Motor neuron (in vitro differentiated cells): ENCODE results near the gene UIMC1. TPM values are rescaled to one million over a fixed set of nuclear protein-coding genes. Genes with fewer than 3 reads are reported as not detected.

Experiments
- ATAC-seq, 8 experiments: fragments of 200-7000 bp; cut with Tn5 transposase; replicated peaks in 6 of 8; 2 replicates each; pipeline ENCODE4 v1.8.0; 2021; ENCODE audit warnings: mild to moderate bottlenecking in 8 of 8, moderate library complexity in 8 of 8
- H3K27ac ChIP-seq, 2 donors: fragments of 250-450 bp; sonication (Bioruptor Pico); 2 replicates each; pipeline ENCODE4 v1.9.0; 2021; ENCODE audit warnings: antibody characterized with exemption in 2 of 2, mild to moderate bottlenecking in 2 of 2, moderate library complexity in 1 of 2
- H3K4me1 ChIP-seq, 2 donors: fragments of 250-450 bp; sonication (Bioruptor Pico); replicated peaks in 1 of 2; 2 replicates each; pipeline ENCODE4 v1.6.1; 2021; ENCODE audit warnings: antibody characterized with exemption in 2 of 2, mild to moderate bottlenecking in 2 of 2, moderate library complexity in 1 of 2
- H3K4me3 ChIP-seq, 5 donors: fragments of 250-450 bp; sonication (Bioruptor Pico); 2 replicates each; pipeline ENCODE4 v1.9.0; 2021; ENCODE audit warnings: antibody characterized with exemption in 5 of 5, mild to moderate bottlenecking in 5 of 5, moderate library complexity in 4 of 5
- WGBS, 10 experiments: fragments of 450-650 bp; shearing (Covaris generic); methylation state at CpG; one replicate each; pipeline ENCODE4 v1.0.0; 2022; 5-methylcytosine and 5-hydroxymethylcytosine counted together
- in situ Hi-C, 9 experiments: fragments of 400-800 bp; cut with MboI; loops; one replicate each; pipeline ENCODE4 v1.15.0; 2021; ENCODE audit warnings: low sequenced_read_pairs in 9 of 9, low pct_unique_long_range_greater_than_20kb in 2 of 9; ENCODE audit not compliant: unreplicated experiment in 9 of 9
- total RNA-seq, 8 experiments: library from RNA; unstranded; fragments of 300-600 nt; gene quantifications; 2 replicates each; pipeline versions ENCODE4 v1.2.3 to v1.2.4, GENCODE V29; 2022

Gene UIMC1
- total RNA-seq, 8 experiments from 2014 or later = 28.4 to 47.1 (median 36.0) TPM

- Histone ChIP-seq H3K4me3 (no peak overlapping the region), H3K4me1 (peaks cover 21 to 27% of the 10 kb centered on the region in 2 donors), H3K27ac (no peak overlapping the region)
- WGBS, 10 experiments = 32 to 68% (median 49%) methylated on average over 1 to 6 of the region's 6 CpGs; no CpG with 5 or more reads in 6 of the 10 experiments
- in situ Hi-C loops = no loop called here
- peak in 2 of 8 experiments; percentile 76 to 77 for ATAC-seq
These were observed 124.0 kb downstream of the UIMC1 start for GRCh38 chr5:176882567-176882903.

GRCh38 chr5:176881816-176882566 is 124.6 kb downstream of the UIMC1 start:
- no peak overlapping the region for H3K27ac ChIP-seq
- in situ Hi-C loops = no loop called here
- 0 to 88% (median 72%) methylated on average over 1 to 13 of the region's 25 CpGs; no CpG with 5 or more reads in 4 of the 10 experiments for WGBS, 10 experiments
- H3K4me1 ChIP-seq = peaks cover 21 to 27% of the 10 kb centered on the region in 2 donors
- no peak for ATAC-seq
- H3K4me3 ChIP-seq = no peak overlapping the region

- Histone ChIP-seq H3K4me3 (no peak overlapping the region), H3K27ac (no peak overlapping the region), H3K4me1 (peaks cover 24 to 27% of the 10 kb centered on the region in 2 donors)
- in situ Hi-C loops = no loop called here
- 80 to 100% (median 98%) methylated on average over 1 to 5 of the region's 28 CpGs; no CpG with 5 or more reads in 6 of the 10 experiments for WGBS, 10 experiments
- ATAC-seq = no peak
These were observed 125.4 kb downstream of the UIMC1 start for GRCh38 chr5:176881021-176881749.

GRCh38 chr5:176880366-176881020 is 126.1 kb downstream of the UIMC1 start:
- Histone ChIP-seq H3K4me1 (peaks cover 31 to 34% of the 10 kb centered on the region in 2 donors), H3K4me3 (no peak overlapping the region), H3K27ac (no peak overlapping the region)
- WGBS, 10 experiments = 90% methylated on average over 4 of the region's 26 CpGs; no CpG with 5 or more reads in 9 of the 10 experiments
- ATAC-seq = peak in 1 of 8 experiments; percentile 9
- in situ Hi-C loops = no loop called here

- 36 to 100% (median 80%) methylated on average over 1 to 9 of the region's 23 CpGs; no CpG with 5 or more reads in 7 of the 10 experiments for WGBS, 10 experiments
- Histone ChIP-seq H3K4me1 (peaks cover 36 to 39% of the 10 kb centered on the region in 2 donors), H3K4me3 (no peak overlapping the region), H3K27ac (no peak overlapping the region)
- in situ Hi-C loops = no loop called here
- ATAC-seq = peak in 5 of 8 experiments; percentile 21 to 68 (median 38)
These were observed 126.8 kb downstream of the UIMC1 start for GRCh38 chr5:176879663-176880361.

- no peak for ATAC-seq
- Histone ChIP-seq H3K4me1 (peaks cover 31 to 34% of the 10 kb centered on the region in 2 donors), H3K27ac (no peak overlapping the region), H3K4me3 (no peak overlapping the region)
- WGBS, 10 experiments = 40 to 100% (median 63%) methylated on average over 1 to 4 of the region's 23 CpGs; no CpG with 5 or more reads in 6 of the 10 experiments
- in situ Hi-C loops = no loop called here
These were observed 127.5 kb downstream of the UIMC1 start for GRCh38 chr5:176878906-176879662.

GRCh38 chr5:176878463-176878862 is 128.1 kb downstream of the UIMC1 start:
- WGBS, 10 experiments = 60% methylated on average over 1 of the region's 12 CpGs; no CpG with 5 or more reads in 9 of the 10 experiments
- no peak for ATAC-seq
- Histone ChIP-seq H3K4me3 (no peak overlapping the region), H3K27ac (no peak overlapping the region), H3K4me1 (peaks cover 25 to 31% of the 10 kb centered on the region in 2 donors)
- in situ Hi-C loops = no loop called here

GRCh38 chr5:176877793-176878331 is 128.7 kb downstream of the UIMC1 start:
- peaks cover 24 to 26% of the 10 kb centered on the region in 2 donors for H3K4me1 ChIP-seq
- in situ Hi-C loops = no loop called here
- WGBS, 10 experiments = 73 to 100% (median 100%) methylated on average over 1 to 3 of the region's 21 CpGs; no CpG with 5 or more reads in 6 of the 10 experiments
- H3K4me3 ChIP-seq = no peak overlapping the region
- peak in 4 of 8 experiments; percentile 17 to 35 (median 22) for ATAC-seq
- no peak overlapping the region for H3K27ac ChIP-seq

GRCh38 chr5:176876506-176877431 is 129.8 kb downstream of the UIMC1 start:
- in situ Hi-C loops = no loop called here
- no peak for ATAC-seq

GRCh38 chr5:176875783-176876505 is 130.6 kb downstream of the UIMC1 start:
- ATAC-seq = peak in 5 of 8 experiments; percentile 19 to 35 (median 22)
- H3K27ac ChIP-seq = no peak overlapping the region
- in situ Hi-C loops = no loop called here

More at GRCh38 chr5:176876506-176877431, 129.8 kb downstream of the UIMC1 start:
- 36 to 80% methylated on average over 2 to 7 of the region's 24 CpGs; no CpG with 5 or more reads in 8 of the 10 experiments for WGBS, 10 experiments
- no peak overlapping the region for H3K27ac ChIP-seq
- H3K4me3 ChIP-seq = no peak overlapping the region
- peaks cover 21 to 22% of the 10 kb centered on the region in 2 donors for H3K4me1 ChIP-seq

More at GRCh38 chr5:176875783-176876505, 130.6 kb downstream of the UIMC1 start:
- Histone ChIP-seq H3K4me3 (no peak overlapping the region), H3K4me1 (peaks cover 21 to 22% of the 10 kb centered on the region in 2 donors)
- WGBS, 10 experiments = 35 to 100% (median 40%) methylated on average over 1 to 4 of the region's 27 CpGs; no CpG with 5 or more reads in 6 of the 10 experiments
